ENCODE measurements around the gene MAP3K20. TPM values are rescaled to one million over a fixed set of nuclear protein-coding genes. Genes with fewer than 3 reads are reported as not detected.

MAP3K20 gene
- total RNA-seq, 8 experiments from 2014 or later = 2.9 to 69.1 (median 13.4) TPM

- WGBS, 10 experiments = 0 to 24% (median 3%) methylated on average over 1 to 22 of the region's 27 CpGs
- no peak overlapping the region for H3K27ac ChIP-seq
- in situ Hi-C loops (cut with MboI; ENCODE audit: low pct_unique_long_range_greater_than_20kb in 2 of 9, low sequenced_read_pairs in 9 of 9, unreplicated experiment in 9 of 9) = no loop called here
Observed at GRCh38 chr2:173076581-173077345, 1.1 kb downstream of the MAP3K20 start.

GRCh38 chr2:173077506-173078177 lies 2.0 kb downstream of the MAP3K20 start:
- in situ Hi-C loops (cut with MboI; ENCODE audit: low pct_unique_long_range_greater_than_20kb in 2 of 9, low sequenced_read_pairs in 9 of 9, unreplicated experiment in 9 of 9) = no loop called here
- H3K4me1 ChIP-seq (replicated peaks in 1 of 2) = peaks cover 0 to 13% of the 10 kb centered on the region in 2 donors
- ATAC-seq (replicated peaks in 6 of 8) = no peak
- no peak overlapping the region for H3K4me3 ChIP-seq
- WGBS, 10 experiments = 23 to 85% (median 56%) methylated on average over 2 to 5 of the region's 5 CpGs
- no peak overlapping the region for H3K27ac ChIP-seq

More at GRCh38 chr2:173076581-173077345, 1.1 kb downstream of the MAP3K20 start:
- Histone ChIP-seq H3K4me1 (replicated peaks in 1 of 2) (peaks cover 0 to 13% of the 10 kb centered on the region in 2 donors), H3K4me3 (peak overlapping the region; percentile 62 to 90 (median 77))
- peak; percentile 26 to 42 (median 34) for ATAC-seq (replicated peaks in 6 of 8)

GRCh38 chr2:173079141-173079540 lies 3.5 kb downstream of the MAP3K20 start:
- ATAC-seq (replicated peaks in 6 of 8) = no peak
- H3K4me3 ChIP-seq = no peak overlapping the region
- in situ Hi-C loops (cut with MboI; ENCODE audit: low pct_unique_long_range_greater_than_20kb in 2 of 9, low sequenced_read_pairs in 9 of 9, unreplicated experiment in 9 of 9) = no loop called here
- H3K4me1 ChIP-seq (replicated peaks in 1 of 2) = peaks cover 0 to 13% of the 10 kb centered on the region in 2 donors
- WGBS, 10 experiments = 50 to 100% (median 83%) methylated on average over 1 to 3 of the region's 3 CpGs; no CpG with 5 or more reads in 1 of the 10 experiments
- no peak overlapping the region for H3K27ac ChIP-seq

- in situ Hi-C loops (cut with MboI; ENCODE audit: low pct_unique_long_range_greater_than_20kb in 2 of 9, low sequenced_read_pairs in 9 of 9, unreplicated experiment in 9 of 9) = no loop called here
- H3K27ac ChIP-seq = no peak overlapping the region
- no peak overlapping the region for H3K4me3 ChIP-seq
- 59 to 100% (median 92%) methylated on average over 1 to 5 of the region's 6 CpGs for WGBS, 10 experiments
- H3K4me1 ChIP-seq (replicated peaks in 1 of 2) = peaks cover 0 to 12% of the 10 kb centered on the region in 2 donors
- ATAC-seq (replicated peaks in 6 of 8) = no peak
Observed at GRCh38 chr2:173079973-173080860, 4.6 kb downstream of the MAP3K20 start.

- no peak for ATAC-seq (replicated peaks in 6 of 8)
- Histone ChIP-seq H3K4me1 (replicated peaks in 1 of 2) (no peaks in the 10 kb centered on the region), H3K4me3 (no peak overlapping the region), H3K27ac (no peak overlapping the region)
- in situ Hi-C loops (cut with MboI; ENCODE audit: low pct_unique_long_range_greater_than_20kb in 2 of 9, low sequenced_read_pairs in 9 of 9, unreplicated experiment in 9 of 9) = no loop called here
- 72 to 100% (median 88%) methylated on average over 1 to 2 of the region's 2 CpGs; no CpG with 5 or more reads in 3 of the 10 experiments for WGBS, 10 experiments
Observed at GRCh38 chr2:173086518-173087213, 11.0 kb downstream of the MAP3K20 start.

GRCh38 chr2:173087214-173087581 lies 11.6 kb downstream of the MAP3K20 start:
- in situ Hi-C loops (cut with MboI; ENCODE audit: low pct_unique_long_range_greater_than_20kb in 2 of 9, low sequenced_read_pairs in 9 of 9, unreplicated experiment in 9 of 9) = no loop called here
- no peak overlapping the region for H3K4me3 ChIP-seq
- H3K27ac ChIP-seq = no peak overlapping the region
- peak in 1 of 8 experiments; percentile 34 for ATAC-seq (replicated peaks in 6 of 8)
- 40 to 100% (median 75%) methylated on average over 1 of the region's 1 CpG; no CpG with 5 or more reads in 3 of the 10 experiments for WGBS, 10 experiments
- no peaks in the 10 kb centered on the region for H3K4me1 ChIP-seq (replicated peaks in 1 of 2)

- no peak overlapping the region for H3K4me3 ChIP-seq
- H3K4me1 ChIP-seq (replicated peaks in 1 of 2) = no peaks in the 10 kb centered on the region
- WGBS, 10 experiments = 38 to 100% (median 82%) methylated on average over 2 to 4 of the region's 4 CpGs
- ATAC-seq (replicated peaks in 6 of 8) = peak in 1 of 8 experiments; percentile 76
- no peak overlapping the region for H3K27ac ChIP-seq
- in situ Hi-C loops (cut with MboI; ENCODE audit: low pct_unique_long_range_greater_than_20kb in 2 of 9, low sequenced_read_pairs in 9 of 9, unreplicated experiment in 9 of 9) = no loop called here
Observed at GRCh38 chr2:173087793-173088496, 12.3 kb downstream of the MAP3K20 start.

GRCh38 chr2:173090276-173090877 lies 14.7 kb downstream of the MAP3K20 start:
- ATAC-seq (replicated peaks in 6 of 8) = peak in 4 of 8 experiments; percentile 9 to 61 (median 52)
- H3K27ac ChIP-seq = no peak overlapping the region

GRCh38 chr2:173090973-173091660 lies 15.5 kb downstream of the MAP3K20 start:
- H3K4me1 ChIP-seq (replicated peaks in 1 of 2) = no peaks in the 10 kb centered on the region
- WGBS, 10 experiments = 0 to 100% (median 91%) methylated on average over 1 to 10 of the region's 10 CpGs; no CpG with 5 or more reads in 1 of the 10 experiments
- ATAC-seq (replicated peaks in 6 of 8) = peak in 1 of 8 experiments; percentile 20
- H3K4me3 ChIP-seq = no peak overlapping the region
- no peak overlapping the region for H3K27ac ChIP-seq
- in situ Hi-C loops (cut with MboI; ENCODE audit: low pct_unique_long_range_greater_than_20kb in 2 of 9, low sequenced_read_pairs in 9 of 9, unreplicated experiment in 9 of 9) = no loop called here

More at GRCh38 chr2:173090276-173090877, 14.7 kb downstream of the MAP3K20 start:
- Histone ChIP-seq H3K4me1 (replicated peaks in 1 of 2) (no peaks in the 10 kb centered on the region), H3K4me3 (no peak overlapping the region)
- 2 to 97% (median 75%) methylated on average over 1 to 11 of the region's 11 CpGs for WGBS, 10 experiments
- in situ Hi-C loops (cut with MboI; ENCODE audit: low pct_unique_long_range_greater_than_20kb in 2 of 9, low sequenced_read_pairs in 9 of 9, unreplicated experiment in 9 of 9) = no loop called here

- Histone ChIP-seq H3K27ac (no peak overlapping the region), H3K4me1 (replicated peaks in 1 of 2) (no peaks in the 10 kb centered on the region), H3K4me3 (no peak overlapping the region)
- in situ Hi-C loops (cut with MboI; ENCODE audit: low pct_unique_long_range_greater_than_20kb in 2 of 9, low sequenced_read_pairs in 9 of 9, unreplicated experiment in 9 of 9) = no loop called here
- no peak for ATAC-seq (replicated peaks in 6 of 8)
- WGBS, 10 experiments = 91 to 100% (median 100%) methylated on average over 1 to 4 of the region's 4 CpGs; no CpG with 5 or more reads in 1 of the 10 experiments
Observed at GRCh38 chr2:173091910-173092309, 16.3 kb downstream of the MAP3K20 start.

GRCh38 chr2:173092844-173093402 lies 17.3 kb downstream of the MAP3K20 start:
- in situ Hi-C loops (cut with MboI; ENCODE audit: low pct_unique_long_range_greater_than_20kb in 2 of 9, low sequenced_read_pairs in 9 of 9, unreplicated experiment in 9 of 9) = no loop called here
- WGBS, 10 experiments = 77 to 100% (median 95%) methylated on average over 2 to 3 of the region's 3 CpGs; no CpG with 5 or more reads in 1 of the 10 experiments
- Histone ChIP-seq H3K4me3 (no peak overlapping the region), H3K27ac (no peak overlapping the region), H3K4me1 (replicated peaks in 1 of 2) (no peaks in the 10 kb centered on the region)
- ATAC-seq (replicated peaks in 6 of 8) = no peak

Measured in motor neuron (in vitro differentiated cells).